GM12801 (cell line): Measurements from ENCODE around the gene CFAP58.

ENCODE experiments used
- TF ChIP-seq, protein P1 (sequence below): IDR thresholded peaks from one replicate; pipeline ENCODE4 v1.5.1; 2011; ENCODE audit warnings: control low read depth; ENCODE audit not compliant: insufficient read length; ENCODE audit errors: extremely low read depth

The CFAP58 gene

DNA sequence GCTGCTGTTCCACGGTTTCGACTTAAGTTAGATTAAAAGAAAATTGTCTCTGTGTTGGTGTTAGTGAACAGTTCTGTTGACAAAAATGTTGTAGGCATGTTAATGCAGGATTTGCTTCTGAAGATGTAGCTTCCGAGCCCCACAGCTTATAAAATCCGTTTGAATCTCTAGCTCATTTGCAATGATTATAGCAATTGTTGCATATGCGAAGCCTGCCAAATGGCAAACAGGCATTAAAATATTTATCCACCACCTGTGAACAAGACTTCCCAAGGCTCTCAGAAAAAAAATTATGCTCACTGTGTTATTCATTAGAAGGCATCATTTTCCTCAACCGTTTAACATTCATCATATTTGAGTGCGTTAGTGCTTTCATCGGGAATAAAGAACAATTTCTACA lies 14.3 kb downstream of the CFAP58 start:
- TF ChIP-seq, protein P1, sequence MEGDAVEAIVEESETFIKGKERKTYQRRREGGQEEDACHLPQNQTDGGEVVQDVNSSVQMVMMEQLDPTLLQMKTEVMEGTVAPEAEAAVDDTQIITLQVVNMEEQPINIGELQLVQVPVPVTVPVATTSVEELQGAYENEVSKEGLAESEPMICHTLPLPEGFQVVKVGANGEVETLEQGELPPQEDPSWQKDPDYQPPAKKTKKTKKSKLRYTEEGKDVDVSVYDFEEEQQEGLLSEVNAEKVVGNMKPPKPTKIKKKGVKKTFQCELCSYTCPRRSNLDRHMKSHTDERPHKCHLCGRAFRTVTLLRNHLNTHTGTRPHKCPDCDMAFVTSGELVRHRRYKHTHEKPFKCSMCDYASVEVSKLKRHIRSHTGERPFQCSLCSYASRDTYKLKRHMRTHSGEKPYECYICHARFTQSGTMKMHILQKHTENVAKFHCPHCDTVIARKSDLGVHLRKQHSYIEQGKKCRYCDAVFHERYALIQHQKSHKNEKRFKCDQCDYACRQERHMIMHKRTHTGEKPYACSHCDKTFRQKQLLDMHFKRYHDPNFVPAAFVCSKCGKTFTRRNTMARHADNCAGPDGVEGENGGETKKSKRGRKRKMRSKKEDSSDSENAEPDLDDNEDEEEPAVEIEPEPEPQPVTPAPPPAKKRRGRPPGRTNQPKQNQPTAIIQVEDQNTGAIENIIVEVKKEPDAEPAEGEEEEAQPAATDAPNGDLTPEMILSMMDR: no peak

DNA sequence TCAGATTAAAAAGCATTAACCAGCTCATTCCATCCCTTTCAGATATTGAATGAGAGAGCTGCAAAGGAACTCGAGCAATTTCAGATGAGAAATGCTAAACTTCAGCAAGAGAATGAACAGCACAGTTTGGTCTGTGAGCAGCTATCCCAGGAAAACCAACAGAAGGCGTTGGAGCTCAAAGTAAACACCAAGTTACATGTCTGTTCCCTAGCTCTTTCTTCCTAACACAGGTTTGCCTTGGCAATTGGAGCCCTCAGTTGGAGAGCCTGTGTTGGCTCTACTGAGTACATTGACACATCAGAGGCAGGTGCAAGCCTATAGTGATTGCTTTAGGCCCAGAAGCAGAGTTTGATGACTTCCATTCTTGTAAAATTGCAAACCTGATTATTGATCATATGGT lies 14.7 kb downstream of the CFAP58 start:
- TF ChIP-seq, protein P1: no peak

- TF ChIP-seq, protein P1: no peak
Measured at GRCh38 chr10:104371753-104372152, 18.1 kb downstream of the CFAP58 start.

- TF ChIP-seq, protein P1: no peak
Measured at GRCh38 chr10:104374591-104374990, 21.0 kb downstream of the CFAP58 start.

DNA sequence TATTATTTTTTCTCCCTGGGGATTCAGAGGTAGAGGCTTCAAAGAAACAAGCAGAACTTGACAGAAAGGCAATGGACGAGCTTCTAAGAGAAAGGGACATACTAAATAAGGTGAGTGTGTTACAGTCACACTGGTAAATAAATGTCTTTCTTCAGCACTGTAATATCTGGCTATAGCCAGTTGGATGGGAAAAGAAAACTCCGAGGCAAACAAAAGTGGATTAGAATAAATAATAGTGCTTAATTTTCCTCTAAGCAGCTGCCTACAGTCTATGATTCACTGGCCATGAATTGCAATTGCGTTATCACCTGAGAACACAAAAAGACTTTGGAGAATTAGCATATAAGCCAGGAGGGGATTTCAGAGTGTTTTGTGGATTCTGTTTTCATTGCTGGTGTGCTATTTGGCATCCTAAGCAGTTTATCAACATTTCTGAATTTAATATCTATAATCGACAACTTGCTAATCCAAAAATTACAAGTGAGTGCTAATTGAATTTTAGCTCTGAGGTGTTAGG lies 23.2 kb downstream of the CFAP58 start:
- TF ChIP-seq, protein P1: no peak

DNA sequence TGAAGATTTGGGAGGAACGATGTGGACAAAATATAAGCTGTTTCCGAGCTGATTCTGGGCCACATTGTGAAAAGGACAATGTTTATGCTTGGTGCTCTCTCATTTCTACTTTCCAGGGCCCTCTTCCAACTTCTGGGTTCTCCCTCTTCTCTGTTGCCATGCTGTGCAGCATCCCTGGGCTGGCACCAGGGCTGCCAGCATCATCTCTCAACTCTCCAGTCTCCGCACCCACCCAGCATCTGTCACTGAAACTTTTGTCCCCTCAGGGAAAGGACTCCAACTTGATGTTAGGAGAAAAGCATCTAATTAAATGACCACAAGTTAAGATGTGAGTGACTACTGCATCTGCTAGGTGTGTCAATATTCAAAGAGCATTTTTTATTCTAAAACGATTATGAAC lies 26.7 kb downstream of the CFAP58 start:
- TF ChIP-seq, protein P1: no peak

GRCh38 chr10:104387130-104387888 lies 33.7 kb downstream of the CFAP58 start:
- TF ChIP-seq, protein P1: no peak
